Smooth muscle cell of the brain vasculature (primary cell): Measurements from ENCODE around the gene TARS1.
"Not testable (repeated sequence)": the region's sequence is repeated elsewhere in the genome, so short reads cannot be mapped to it uniquely, and the experiment has no call there.

Experiments
- DNase-seq: peaks from one replicate; pipeline ENCODE4 v3.0.0-alpha.2; 2012; ENCODE audit warnings: low read depth, low spot score

Gene TARS1

GRCh38 chr5:33488558-33489355 lies 48.0 kb downstream of the TARS1 start:
- DNase-seq = no peak

- no peak for DNase-seq
These were observed 48.8 kb downstream of the TARS1 start for GRCh38 chr5:33489481-33490067.

- DNase-seq = no peak
These were observed 49.4 kb downstream of the TARS1 start for GRCh38 chr5:33490071-33490665.

GRCh38 chr5:33491941-33492340 lies 51.2 kb downstream of the TARS1 start:
- no peak for DNase-seq

GRCh38 chr5:33494466-33494865 lies 53.7 kb downstream of the TARS1 start:
- no peak for DNase-seq

GRCh38 chr5:33501260-33501659 lies 60.5 kb downstream of the TARS1 start:
- no peak for DNase-seq

GRCh38 chr5:33501899-33502298 lies 61.1 kb downstream of the TARS1 start:
- no peak for DNase-seq

- DNase-seq = no peak
These were observed 63.8 kb downstream of the TARS1 start for GRCh38 chr5:33504570-33504969.

GRCh38 chr5:33507426-33507825 lies 66.7 kb downstream of the TARS1 start:
- no peak for DNase-seq

GRCh38 chr5:33509036-33509435 lies 68.3 kb downstream of the TARS1 start:
- no peak for DNase-seq

- DNase-seq = no peak
These were observed 72.9 kb downstream of the TARS1 start for GRCh38 chr5:33513462-33514185.

GRCh38 chr5:33515366-33515765 lies 74.6 kb downstream of the TARS1 start:
- DNase-seq = not testable (repeated sequence)

GRCh38 chr5:33516421-33516820 lies 75.7 kb downstream of the TARS1 start:
- DNase-seq = no peak
